Osteocyte (in vitro differentiated cells): ENCODE data around the gene OR1L1. TPM values are rescaled to one million over a fixed set of nuclear protein-coding genes. Genes with fewer than 3 reads are reported as not detected.

Experiments
- DNase-seq: peaks from one replicate; pipeline ENCODE4 v3.0.0; 2021; ENCODE audit warnings: mixed read lengths; ENCODE audit not compliant: unreplicated experiment; ENCODE audit errors: extremely low spot score
- H3K27ac Mint-ChIP-seq: one replicate; pipeline ENCODE4 v1.8.0; 2021; ENCODE audit warnings: mild to moderate bottlenecking, mixed read lengths; ENCODE audit not compliant: unreplicated experiment
- H3K27me3 Mint-ChIP-seq: one replicate; pipeline ENCODE4 v1.8.0; 2021; ENCODE audit warnings: mixed read lengths; ENCODE audit not compliant: unreplicated experiment
- H3K36me3 Mint-ChIP-seq: one replicate; pipeline ENCODE4 v1.8.0; 2021; ENCODE audit warnings: mixed read lengths; ENCODE audit not compliant: unreplicated experiment
- H3K4me1 Mint-ChIP-seq: one replicate; pipeline ENCODE4 v1.8.0; 2021; ENCODE audit warnings: mixed read lengths; ENCODE audit not compliant: unreplicated experiment
- H3K4me3 Mint-ChIP-seq: one replicate; pipeline ENCODE4 v1.8.0; 2021; ENCODE audit warnings: mild to moderate bottlenecking, moderate library complexity, mixed read lengths; ENCODE audit not compliant: unreplicated experiment
- H3K9me3 Mint-ChIP-seq: one replicate; pipeline ENCODE4 v1.8.0; 2021; ENCODE audit warnings: mixed read lengths; ENCODE audit not compliant: unreplicated experiment
- long read RNA-seq: library from polyadenylated mRNA; unstranded; transcript quantifications from one replicate; pipeline ENCODE4 v2.0.0, GENCODE V29; 2021
- total RNA-seq: library from RNA; stranded (reverse); gene quantifications from 2 replicates; pipeline ENCODE4 v1.2.1, GENCODE V29; 2021
- TF ChIP-seq, protein P1 (sequence below): fragments of 200-600 bp; sonication (generic); IDR thresholded peaks from 2 replicates; pipeline ENCODE4 v1.5.0; 2021; ENCODE audit warnings: antibody characterized with exemption, mild to moderate bottlenecking, moderate library complexity

The OR1L1 gene
- not detected in 2 replicates for total RNA-seq
- long read RNA-seq = 0 reads

GRCh38 chr9:122661416-122661815, at the start of gene OR1L1:
OR1L1 (plus strand) TSS chr9:122661716; CDS start chr9:122661716, 0 bp downstream.
- H3K4me3 Mint-ChIP-seq = no peak within 1 kb of the TSS
- no peak within 1 kb of the TSS for H3K27ac Mint-ChIP-seq
- H3K36me3 Mint-ChIP-seq = no peaks in the 10 kb centered on the region
- TF ChIP-seq, protein P1, sequence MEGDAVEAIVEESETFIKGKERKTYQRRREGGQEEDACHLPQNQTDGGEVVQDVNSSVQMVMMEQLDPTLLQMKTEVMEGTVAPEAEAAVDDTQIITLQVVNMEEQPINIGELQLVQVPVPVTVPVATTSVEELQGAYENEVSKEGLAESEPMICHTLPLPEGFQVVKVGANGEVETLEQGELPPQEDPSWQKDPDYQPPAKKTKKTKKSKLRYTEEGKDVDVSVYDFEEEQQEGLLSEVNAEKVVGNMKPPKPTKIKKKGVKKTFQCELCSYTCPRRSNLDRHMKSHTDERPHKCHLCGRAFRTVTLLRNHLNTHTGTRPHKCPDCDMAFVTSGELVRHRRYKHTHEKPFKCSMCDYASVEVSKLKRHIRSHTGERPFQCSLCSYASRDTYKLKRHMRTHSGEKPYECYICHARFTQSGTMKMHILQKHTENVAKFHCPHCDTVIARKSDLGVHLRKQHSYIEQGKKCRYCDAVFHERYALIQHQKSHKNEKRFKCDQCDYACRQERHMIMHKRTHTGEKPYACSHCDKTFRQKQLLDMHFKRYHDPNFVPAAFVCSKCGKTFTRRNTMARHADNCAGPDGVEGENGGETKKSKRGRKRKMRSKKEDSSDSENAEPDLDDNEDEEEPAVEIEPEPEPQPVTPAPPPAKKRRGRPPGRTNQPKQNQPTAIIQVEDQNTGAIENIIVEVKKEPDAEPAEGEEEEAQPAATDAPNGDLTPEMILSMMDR = no peak
- H3K27me3 Mint-ChIP-seq = peaks cover 11% of the 10 kb centered on the region
- H3K4me1 Mint-ChIP-seq = no peaks in the 10 kb centered on the region
- no peak for DNase-seq
- H3K9me3 Mint-ChIP-seq = no peaks in the 10 kb centered on the region

DNA sequence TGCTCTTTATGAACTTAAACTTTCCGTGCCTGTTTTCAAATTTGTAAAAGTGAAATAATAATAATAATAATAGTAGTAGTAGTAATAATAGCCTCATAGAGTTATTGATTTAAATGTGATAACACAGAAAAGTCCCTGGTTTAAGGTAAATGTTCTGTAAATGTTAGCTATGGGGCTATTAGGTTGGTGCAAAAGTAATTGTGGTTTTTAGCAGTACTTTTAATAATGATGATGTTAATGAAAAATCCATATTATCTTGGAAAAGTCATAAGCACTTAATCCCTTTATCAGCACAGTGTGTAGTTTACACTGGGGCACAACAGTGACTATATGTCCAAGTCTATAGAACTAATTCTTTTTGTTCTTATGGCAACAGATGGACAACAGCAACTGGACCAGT, 47.2 kb upstream of the OR1L1 start, which contains the start of gene OR1Q1:
Gene OR1Q1, plus strand, starts transcription at position 377 of the 400 bp plus-strand sequence. Its CDS starts 0 bp downstream, at position 377.
- Mint-ChIP-seq H3K4me1 (peaks cover 3% of the 10 kb centered on the region), H3K27ac (no peak within 1 kb of the TSS), H3K36me3 (no peaks in the 10 kb centered on the region), H3K9me3 (peaks cover 4% of the 10 kb centered on the region), H3K27me3 (peaks cover 20% of the 10 kb centered on the region), H3K4me3 (no peak within 1 kb of the TSS)
- DNase-seq = no peak
- TF ChIP-seq, protein P1 = no peak

DNA sequence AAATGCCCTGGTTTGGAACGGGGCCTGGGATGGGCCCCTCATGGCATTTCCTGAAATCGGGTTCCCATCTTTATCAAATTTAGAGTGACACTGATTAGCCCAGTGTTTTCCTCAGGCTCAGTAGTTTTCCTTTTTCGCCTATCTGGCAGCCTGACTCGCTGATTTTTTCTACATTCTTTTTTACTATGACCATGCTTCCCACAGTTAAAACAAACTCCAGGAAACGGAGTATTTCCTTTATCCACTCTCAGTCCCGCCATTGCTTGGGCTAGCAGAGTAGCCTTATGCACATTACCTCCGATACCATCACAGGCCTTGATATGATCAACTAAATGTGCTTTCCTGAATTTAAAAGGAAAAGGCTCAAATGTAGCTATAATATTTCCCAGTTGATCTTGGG, 41.5 kb upstream of the OR1L1 start:
- Mint-ChIP-seq H3K4me1 (no peaks in the 10 kb centered on the region), H3K9me3 (peaks cover 4% of the 10 kb centered on the region), H3K27ac (no peak overlapping the region), H3K27me3 (peaks cover 11% of the 10 kb centered on the region), H3K36me3 (no peaks in the 10 kb centered on the region), H3K4me3 (no peak overlapping the region)
- TF ChIP-seq, protein P1 = no peak
- no peak for DNase-seq

GRCh38 chr9:122642226-122642625, 19.3 kb upstream of the OR1L1 start:
- Mint-ChIP-seq H3K4me1 (no peaks in the 10 kb centered on the region), H3K4me3 (no peak overlapping the region), H3K27ac (no peak overlapping the region), H3K27me3 (peaks cover 11% of the 10 kb centered on the region), H3K9me3 (no peaks in the 10 kb centered on the region), H3K36me3 (no peaks in the 10 kb centered on the region)
- TF ChIP-seq, protein P1 = no peak
- DNase-seq = no peak

DNA sequence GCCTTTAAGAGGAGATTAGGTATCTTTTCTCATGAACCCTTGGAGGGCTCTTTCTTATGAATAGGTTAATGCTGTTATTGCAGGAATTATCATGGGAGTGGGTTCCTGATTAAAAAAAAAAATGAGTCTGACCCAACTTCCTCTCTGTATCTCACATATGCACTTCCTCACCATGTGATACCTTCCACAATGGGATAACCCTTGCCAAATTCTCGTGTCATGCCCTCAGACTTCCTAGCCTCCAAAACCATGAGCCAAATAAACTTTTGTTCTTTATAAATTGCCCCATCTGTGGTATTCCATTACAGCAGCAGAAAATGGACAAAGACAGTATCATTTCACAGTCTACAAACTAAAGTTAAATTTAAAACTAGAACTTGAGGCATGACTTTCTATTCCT, 5.1 kb upstream of the OR1L1 start:
- Mint-ChIP-seq H3K4me1 (no peaks in the 10 kb centered on the region), H3K27ac (no peak overlapping the region), H3K27me3 (peaks cover 13% of the 10 kb centered on the region), H3K4me3 (no peak overlapping the region), H3K36me3 (no peaks in the 10 kb centered on the region), H3K9me3 (no peaks in the 10 kb centered on the region)
- DNase-seq = no peak
- TF ChIP-seq, protein P1 = no peak
